Muscle of leg (tissue), 11 donors: ENCODE results near the gene DIO3. TPM values are rescaled to one million over a fixed set of nuclear protein-coding genes. Genes with fewer than 3 reads are reported as not detected.
A peak's percentile ranks its signal among the peaks of the same experiment; 100 is the strongest.
"Not testable (repeated sequence)": the region's sequence is repeated elsewhere in the genome, so short reads cannot be mapped to it uniquely, and the experiment has no call there.

Experiments
- DNase-seq: peaks from one replicate; pipeline ENCODE4 v3.0.0; 2013
- H3K27ac ChIP-seq: one replicate; pipeline ENCODE4 v1.5.1; 2013; ENCODE audit warnings: mild to moderate bottlenecking, low read length, control low read depth
- H3K27me3 ChIP-seq: one replicate; pipeline ENCODE4 v1.6.1; 2013; ENCODE audit warnings: low read length; ENCODE audit not compliant: control insufficient read depth, insufficient read depth
- H3K36me3 ChIP-seq: one replicate; pipeline ENCODE4 v1.6.1; 2013; ENCODE audit warnings: low read length; ENCODE audit not compliant: control insufficient read depth, insufficient read depth
- H3K4me1 ChIP-seq: one replicate; pipeline ENCODE4 v1.6.1; 2013; ENCODE audit warnings: low read length; ENCODE audit not compliant: control insufficient read depth, insufficient read depth
- H3K4me3 ChIP-seq: one replicate; pipeline ENCODE4 v1.5.1; 2013; ENCODE audit warnings: low read length, control low read depth
- H3K9me3 ChIP-seq: replicated peaks from 2 replicates; pipeline ENCODE4 v1.6.1; 2013; ENCODE audit warnings: low read depth, low read length; ENCODE audit not compliant: control insufficient read depth
- WGBS: methylation state at CpG from one replicate; pipeline ENCODE4 v1.1.5; 2013; ENCODE audit warnings: missing lambda C conversion rate; ENCODE audit not compliant: insufficient coverage; 5-methylcytosine and 5-hydroxymethylcytosine counted together
- polyA plus RNA-seq, 8 donors: library from polyadenylated mRNA; unstranded; fragments of 120-200 nt; gene quantifications; one replicate each; pipeline versions ENCODE4 v1.2.1 to v1.2.3, GENCODE V29; 2013; ENCODE audit warnings: inconsistent platforms in 1 of 8, low replicate concordance in 1 of 8; ENCODE audit not compliant: insufficient read length in 8 of 8, insufficient read depth in 1 of 8
- total RNA-seq: library from RNA; stranded (reverse); fragments of 120-200 nt; gene quantifications from one replicate; pipeline ENCODE4 v1.2.4, GENCODE V29; 2013

Gene DIO3
- total and polyA plus RNA-seq, 9 donors = 2.9 to 7.0 (median 5.2) TPM

- no peaks in the 10 kb centered on the region for H3K36me3 ChIP-seq
- H3K27me3 ChIP-seq = peaks cover 83% of the 10 kb centered on the region
- peaks cover 14% of the 10 kb centered on the region for H3K9me3 ChIP-seq
- WGBS = 1% methylated on average over 43 of the region's 54 CpGs
- H3K27ac ChIP-seq = no peak overlapping the region
- H3K4me1 ChIP-seq = peaks cover 25% of the 10 kb centered on the region
- DNase-seq = no peak
- H3K4me3 ChIP-seq = no peak overlapping the region
Observed at GRCh38 chr14:101563654-101564443, 2.6 kb downstream of the DIO3 start.

- no peaks in the 10 kb centered on the region for H3K36me3 ChIP-seq
- no peak for DNase-seq
- H3K9me3 ChIP-seq = peaks cover 14% of the 10 kb centered on the region
- H3K27ac ChIP-seq = no peak overlapping the region
- 1% methylated on average over 10 of the region's 21 CpGs for WGBS
- H3K4me1 ChIP-seq = peaks cover 23% of the 10 kb centered on the region
- H3K4me3 ChIP-seq = peak overlapping the region; percentile 27
- H3K27me3 ChIP-seq = peaks cover 78% of the 10 kb centered on the region
Observed at GRCh38 chr14:101564444-101564776, 3.1 kb downstream of the DIO3 start.

GRCh38 chr14:101564819-101565698, 3.8 kb downstream of the DIO3 start:
- peaks cover 14% of the 10 kb centered on the region for H3K9me3 ChIP-seq
- no peaks in the 10 kb centered on the region for H3K36me3 ChIP-seq
- H3K4me3 ChIP-seq = peak overlapping the region; percentile 27
- H3K4me1 ChIP-seq = peaks cover 20% of the 10 kb centered on the region
- H3K27me3 ChIP-seq = peaks cover 71% of the 10 kb centered on the region
- no peak for DNase-seq
- H3K27ac ChIP-seq = no peak overlapping the region
- WGBS = under 1% methylated on average over 45 of the region's 51 CpGs

- H3K4me1 ChIP-seq = peaks cover 18% of the 10 kb centered on the region
- 80% methylated on average over 1 of the region's 5 CpGs for WGBS
- H3K27ac ChIP-seq = no peak overlapping the region
- peaks cover 66% of the 10 kb centered on the region for H3K27me3 ChIP-seq
- no peaks in the 10 kb centered on the region for H3K36me3 ChIP-seq
- no peak overlapping the region for H3K4me3 ChIP-seq
- DNase-seq = no peak
- H3K9me3 ChIP-seq = peaks cover 3% of the 10 kb centered on the region
Observed at GRCh38 chr14:101567252-101567651, 6.0 kb downstream of the DIO3 start.

- DNase-seq = no peak
- Histone ChIP-seq H3K27me3 (peaks cover 32% of the 10 kb centered on the region), H3K27ac (no peak overlapping the region), H3K9me3 (no peaks in the 10 kb centered on the region), H3K36me3 (no peaks in the 10 kb centered on the region), H3K4me1 (no peaks in the 10 kb centered on the region), H3K4me3 (no peak overlapping the region)
- 67% methylated on average over 1 of the region's 5 CpGs for WGBS
Observed at GRCh38 chr14:101571004-101571403, 9.7 kb downstream of the DIO3 start.

GRCh38 chr14:101572526-101572925, 11.2 kb downstream of the DIO3 start:
- not testable (repeated sequence) for H3K4me1 ChIP-seq, H3K4me3 ChIP-seq, DNase-seq, H3K9me3 ChIP-seq, H3K36me3 ChIP-seq, H3K27ac ChIP-seq
- peaks cover 19% of the 10 kb centered on the region for H3K27me3 ChIP-seq
- 81% methylated on average over 6 of the region's 6 CpGs for WGBS

GRCh38 chr14:101573289-101573688, 12.0 kb downstream of the DIO3 start:
- Histone ChIP-seq H3K27ac (no peak overlapping the region), H3K9me3 (no peaks in the 10 kb centered on the region), H3K4me3 (no peak overlapping the region), H3K4me1 (no peaks in the 10 kb centered on the region), H3K36me3 (no peaks in the 10 kb centered on the region), H3K27me3 (peaks cover 18% of the 10 kb centered on the region)
- 94% methylated on average over 5 of the region's 8 CpGs for WGBS
- no peak for DNase-seq

- H3K27me3 ChIP-seq = peaks cover 18% of the 10 kb centered on the region
- H3K4me1 ChIP-seq = no peaks in the 10 kb centered on the region
- no peak overlapping the region for H3K27ac ChIP-seq
- 20% methylated on average over 1 of the region's 4 CpGs for WGBS
- H3K9me3 ChIP-seq = no peaks in the 10 kb centered on the region
- no peak for DNase-seq
- H3K36me3 ChIP-seq = no peaks in the 10 kb centered on the region
- no peak overlapping the region for H3K4me3 ChIP-seq
Observed at GRCh38 chr14:101575581-101575980, 14.3 kb downstream of the DIO3 start.

GRCh38 chr14:101577221-101577909, 16.1 kb downstream of the DIO3 start:
- H3K4me1 ChIP-seq = no peaks in the 10 kb centered on the region
- no peak overlapping the region for H3K4me3 ChIP-seq
- H3K9me3 ChIP-seq = no peaks in the 10 kb centered on the region
- 81% methylated on average over 10 of the region's 10 CpGs for WGBS
- no peak for DNase-seq
- no peak overlapping the region for H3K27ac ChIP-seq
- H3K27me3 ChIP-seq = peaks cover 12% of the 10 kb centered on the region
- no peaks in the 10 kb centered on the region for H3K36me3 ChIP-seq

GRCh38 chr14:101578489-101578888, 17.2 kb downstream of the DIO3 start:
- no peak overlapping the region for H3K27ac ChIP-seq
- H3K9me3 ChIP-seq = no peaks in the 10 kb centered on the region
- 60% methylated on average over 4 of the region's 8 CpGs for WGBS
- H3K36me3 ChIP-seq = no peaks in the 10 kb centered on the region
- H3K4me3 ChIP-seq = no peak overlapping the region
- peaks cover 14% of the 10 kb centered on the region for H3K27me3 ChIP-seq
- no peak for DNase-seq
- H3K4me1 ChIP-seq = no peaks in the 10 kb centered on the region
